Gastrocnemius medialis (tissue), 4 donors: ENCODE data around the gene MYO9A. TPM values are rescaled to one million over a fixed set of nuclear protein-coding genes. Genes with fewer than 3 reads are reported as not detected.

Experiments used
- ATAC-seq, 2 donors: fragments of 150-250 bp; one replicate each; pipeline ENCODE4 v1.9.1; 2016
- DNase-seq, 2 donors: peaks; one replicate each; pipeline ENCODE4 v3.0.0-alpha.2; 2019
- H3K27ac ChIP-seq, 4 donors: fragments of 200-600 bp; sonication (generic); 1 replicate in 1 of 4; 2 replicates in 3 of 4; pipeline ENCODE4 v1.5.1; 2016 to 2018; ENCODE audit warnings: mild to moderate bottlenecking in 2 of 4, moderate library complexity in 1 of 4
- H3K27me3 ChIP-seq, 3 donors: fragments of 200-600 bp; sonication (generic) in 2 of 3; 1 replicate in 1 of 3; 2 replicates in 2 of 3; pipeline versions ENCODE4 v1.5.1 to v1.6.0; 2016 to 2019; ENCODE audit warnings: mild to moderate bottlenecking in 1 of 3, moderate library complexity in 1 of 3
- H3K36me3 ChIP-seq, 2 donors: fragments of 200-600 bp; sonication (generic) in 1 of 2; one replicate each; pipeline ENCODE4 v1.5.1; 2017 to 2018
- H3K4me1 ChIP-seq, 2 donors: fragments of 200-600 bp; sonication (generic) in 1 of 2; one replicate each; pipeline ENCODE4 v1.5.1; 2016 to 2017; ENCODE audit warnings: mild to moderate bottlenecking in 2 of 2
- H3K4me3 ChIP-seq, 4 donors: fragments of 200-600 bp; sonication (generic) in 3 of 4; 1 replicate in 1 of 4; 2 replicates in 3 of 4; pipeline ENCODE4 v1.5.1; 2016 to 2019; ENCODE audit warnings: mild to moderate bottlenecking in 2 of 4
- H3K9me3 ChIP-seq, 3 donors: fragments of 200-600 bp; sonication (generic) in 2 of 3; 1 replicate in 1 of 3; 2 replicates in 2 of 3; pipeline ENCODE4 v1.5.1; 2016 to 2019
- POLR2A ChIP-seq, 2 donors: fragments of 450-650 bp; IDR thresholded peaks; one replicate each; pipeline ENCODE4 v1.6.1; 2017; ENCODE audit warnings: antibody characterized with exemption in 2 of 2, mild to moderate bottlenecking in 2 of 2, moderate library complexity in 2 of 2
- in situ Hi-C, 4 donors: fragments of 200-750 bp; cut with MboI; loops; one replicate each; pipeline versions ENCODE4 v1.15.0 to v1.8.0; 2017; ENCODE audit warnings: low sequenced_read_pairs in 4 of 4
- intact Hi-C: fragments of 100-400 bp; cut with DNase I; formaldehyde crosslinking; loops from one replicate; pipeline ENCODE4 v1.15.1; 2023; ENCODE audit warnings: low total_unique reads
- total RNA-seq, 4 donors: library from RNA; depleted of rRNA; stranded (reverse); fragments of >200 nt; gene quantifications; one replicate each; pipeline versions ENCODE4 v1.1.0 to v1.2.3, GENCODE V29; 2016
- TF ChIP-seq, protein P1 (sequence below), 5 experiments: fragments of 450-650 bp in 3 of 5; fragments of 200-600 bp in 2 of 5; sonication (generic) in 2 of 5; IDR thresholded peaks in 4 of 5; conservative IDR thresholded peaks in 1 of 5; 1 replicate in 4 of 5; 2 replicates in 1 of 5; pipeline ENCODE4 v1.5.1; 2016 to 2019; ENCODE audit warnings: antibody characterized with exemption in 5 of 5, mild to moderate bottlenecking in 3 of 5, moderate library complexity in 3 of 5

Gene MYO9A
- total RNA-seq, 4 donors from 2014 or later, result 21.0 to 40.9 (median 24.2) TPM

- no peak for DNase-seq
Measured at GRCh38 chr15:72042865-72043264, 75.1 kb downstream of the MYO9A start.

GRCh38 chr15:72042054-72042453 is 75.9 kb downstream of the MYO9A start:
- Histone ChIP-seq H3K36me3 (peaks cover 0 to 10% of the 10 kb centered on the region in 2 donors), H3K4me1 (peaks cover 4 to 8% of the 10 kb centered on the region in 2 donors), H3K4me3 (no peak overlapping the region), H3K27me3 (no peaks in the 10 kb centered on the region), H3K9me3 (no peaks in the 10 kb centered on the region), H3K27ac (no peak overlapping the region)
- in situ Hi-C loops (no loop called here), intact Hi-C loops (no loop called here)
- ATAC-seq, result no peak
- no peak for TF ChIP-seq POLR2A (IDR thresholded peaks at IDR 0.05)
- TF ChIP-seq, protein P1, sequence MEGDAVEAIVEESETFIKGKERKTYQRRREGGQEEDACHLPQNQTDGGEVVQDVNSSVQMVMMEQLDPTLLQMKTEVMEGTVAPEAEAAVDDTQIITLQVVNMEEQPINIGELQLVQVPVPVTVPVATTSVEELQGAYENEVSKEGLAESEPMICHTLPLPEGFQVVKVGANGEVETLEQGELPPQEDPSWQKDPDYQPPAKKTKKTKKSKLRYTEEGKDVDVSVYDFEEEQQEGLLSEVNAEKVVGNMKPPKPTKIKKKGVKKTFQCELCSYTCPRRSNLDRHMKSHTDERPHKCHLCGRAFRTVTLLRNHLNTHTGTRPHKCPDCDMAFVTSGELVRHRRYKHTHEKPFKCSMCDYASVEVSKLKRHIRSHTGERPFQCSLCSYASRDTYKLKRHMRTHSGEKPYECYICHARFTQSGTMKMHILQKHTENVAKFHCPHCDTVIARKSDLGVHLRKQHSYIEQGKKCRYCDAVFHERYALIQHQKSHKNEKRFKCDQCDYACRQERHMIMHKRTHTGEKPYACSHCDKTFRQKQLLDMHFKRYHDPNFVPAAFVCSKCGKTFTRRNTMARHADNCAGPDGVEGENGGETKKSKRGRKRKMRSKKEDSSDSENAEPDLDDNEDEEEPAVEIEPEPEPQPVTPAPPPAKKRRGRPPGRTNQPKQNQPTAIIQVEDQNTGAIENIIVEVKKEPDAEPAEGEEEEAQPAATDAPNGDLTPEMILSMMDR (IDR thresholded peaks at IDR 0.05 in 4 of 5, conservative IDR thresholded peaks at IDR 0.05 in 1 of 5), result no peak
- no peak for DNase-seq

More at GRCh38 chr15:72042865-72043264, 75.1 kb downstream of the MYO9A start:
- Histone ChIP-seq H3K36me3 (peaks cover 0 to 10% of the 10 kb centered on the region in 2 donors), H3K27ac (no peak overlapping the region), H3K4me1 (peaks cover 10 to 14% of the 10 kb centered on the region in 2 donors), H3K27me3 (no peaks in the 10 kb centered on the region), H3K4me3 (no peak overlapping the region), H3K9me3 (no peaks in the 10 kb centered on the region)
- in situ Hi-C loops, result no loop called here
- ATAC-seq, result no peak
- intact Hi-C loops, result no loop called here
- TF ChIP-seq POLR2A (IDR thresholded peaks at IDR 0.05), result no peak
- TF ChIP-seq, protein P1 (IDR thresholded peaks at IDR 0.05 in 4 of 5, conservative IDR thresholded peaks at IDR 0.05 in 1 of 5), result peak in 1 of 5 experiments; percentile 13

DNA sequence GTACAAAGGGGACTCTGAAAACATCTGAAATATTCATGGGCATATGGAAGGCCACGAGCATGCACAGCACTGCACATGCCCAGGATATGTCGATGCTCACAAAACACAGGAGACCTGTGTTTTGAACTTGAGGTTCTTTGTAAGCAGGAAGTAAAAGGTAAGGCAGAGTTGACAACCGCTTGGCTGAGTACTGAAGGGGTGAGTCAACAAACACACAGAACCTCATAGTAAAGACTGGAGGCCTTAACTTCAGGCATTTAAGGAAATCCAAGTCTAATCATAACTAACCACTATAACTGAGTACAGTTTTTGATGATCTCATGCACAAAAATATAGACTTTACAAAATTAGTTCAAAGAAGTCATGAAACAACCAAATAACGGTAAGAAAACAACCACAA is 80.6 kb downstream of the MYO9A start:
- in situ Hi-C loops, result no loop called here
- Histone ChIP-seq H3K4me1 (peaks cover 15 to 17% of the 10 kb centered on the region in 2 donors), H3K4me3 (no peak overlapping the region), H3K9me3 (no peaks in the 10 kb centered on the region), H3K27ac (no peak overlapping the region), H3K36me3 (no peaks in the 10 kb centered on the region), H3K27me3 (no peaks in the 10 kb centered on the region)
- no peak for ATAC-seq
- intact Hi-C loops, result no loop called here
- TF ChIP-seq, protein P1 (IDR thresholded peaks at IDR 0.05 in 4 of 5, conservative IDR thresholded peaks at IDR 0.05 in 1 of 5), result no peak
- no peak for TF ChIP-seq POLR2A (IDR thresholded peaks at IDR 0.05)
- DNase-seq, result no peak

DNA sequence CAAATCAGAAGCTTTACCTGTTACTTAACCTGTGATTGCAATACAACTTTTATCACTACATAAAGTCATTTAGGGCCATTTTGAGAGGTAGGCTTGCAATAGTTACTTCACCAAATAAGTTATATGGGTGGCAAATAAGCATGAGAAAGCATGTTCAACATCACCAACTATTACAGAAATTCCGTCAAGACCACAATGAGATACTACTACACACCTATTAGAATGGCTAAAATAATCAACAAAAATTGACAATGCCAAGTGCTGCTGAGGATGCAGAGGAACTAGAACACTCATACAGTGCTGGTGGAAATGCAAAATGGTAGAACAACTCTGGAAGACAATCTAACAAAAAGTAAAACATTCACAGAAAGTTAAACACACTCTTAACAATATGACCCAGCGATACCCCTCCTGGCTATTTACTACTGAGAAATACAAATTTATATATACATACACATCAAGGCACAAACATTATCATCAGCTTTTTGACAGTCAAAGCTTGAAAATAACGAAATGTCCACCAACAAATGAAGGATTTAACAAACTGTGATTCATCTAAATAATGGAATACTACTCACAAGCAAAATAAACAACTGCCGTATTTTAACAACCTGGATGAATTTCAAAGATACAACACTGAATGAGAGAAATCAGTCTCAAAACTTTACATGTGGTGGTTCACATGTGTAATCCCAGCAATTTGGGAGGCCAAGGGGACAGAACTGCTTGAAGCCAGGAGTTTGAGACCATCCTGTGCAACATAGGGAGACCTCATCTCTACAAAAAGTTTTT is 82.9 kb downstream of the MYO9A start:
- intact Hi-C loops, result no loop called here
- ATAC-seq, result no peak
- in situ Hi-C loops, result no loop called here
- TF ChIP-seq, protein P1 (IDR thresholded peaks at IDR 0.05 in 4 of 5, conservative IDR thresholded peaks at IDR 0.05 in 1 of 5), result no peak
- no peak for TF ChIP-seq POLR2A (IDR thresholded peaks at IDR 0.05)
- no peak overlapping the region for H3K27ac ChIP-seq
- H3K4me1 ChIP-seq, result peaks cover 13 to 14% of the 10 kb centered on the region in 2 donors
- no peak overlapping the region for H3K4me3 ChIP-seq
- H3K27me3 ChIP-seq, result no peaks in the 10 kb centered on the region
- H3K36me3 ChIP-seq, result no peaks in the 10 kb centered on the region
- no peaks in the 10 kb centered on the region for H3K9me3 ChIP-seq
- DNase-seq, result no peak
